Ovary (tissue), 3 donors: ENCODE data around the gene ADGRD1.

Source experiments
- CTCF ChIP-seq, 3 donors: fragments of 450-650 bp in 2 of 3; fragments of 200-600 bp in 1 of 3; IDR thresholded peaks; one replicate each; pipeline versions ENCODE4 v1.5.1 to v1.8.0; 2016 to 2022; ENCODE audit warnings: antibody characterized with exemption in 3 of 3, mild to moderate bottlenecking in 1 of 3
- EP300 ChIP-seq: sonication (generic); formaldehyde crosslinking; IDR thresholded peaks from one replicate; pipeline ENCODE4 v1.6.1; 2017; ENCODE audit warnings: antibody characterized with exemption
- POLR2A ChIP-seq: fragments of 450-650 bp; IDR thresholded peaks from one replicate; pipeline ENCODE4 v1.6.1; 2017; ENCODE audit warnings: antibody characterized with exemption, mild to moderate bottlenecking, moderate library complexity
- donor health status: DM: no; HTN: no; CAD: no.

- TF ChIP-seq CTCF (IDR thresholded peaks at IDR 0.05) = no peak
- no peak for TF ChIP-seq POLR2A
- no peak for TF ChIP-seq EP300
These were observed 71.0 kb downstream of the ADGRD1 start for GRCh38 chr12:131024721-131025120.
